Heart left ventricle (tissue), 16 donors: Measurements from ENCODE around the gene CSTA. TPM values are rescaled to one million over a fixed set of nuclear protein-coding genes. Genes with fewer than 3 reads are reported as not detected.

ENCODE experiments used
- ATAC-seq, 4 donors: fragments of 200-7000 bp; cut with Tn5 transposase; one replicate each; pipeline ENCODE4 v1.9.1; 2020 to 2022; ENCODE audit warnings: moderate library complexity in 4 of 4, mild to moderate bottlenecking in 3 of 4, moderate number of reproducible peaks in 1 of 4
- DNase-seq, 5 donors: peaks; one replicate each; pipeline ENCODE4 v3.0.0-alpha.2; 2020
- H3K27ac ChIP-seq, 12 donors: fragments of 200-600 bp; sonication (generic) in 4 of 12; one replicate each; pipeline versions ENCODE4 v1.5.0 to v1.8.0; 2016 to 2022; ENCODE audit warnings: mild to moderate bottlenecking in 2 of 12
- H3K27me3 ChIP-seq, 9 donors: fragments of 200-600 bp; sonication (generic) in 2 of 9; one replicate each; pipeline versions ENCODE4 v1.5.1 to v1.8.0; 2016 to 2022; ENCODE audit warnings: mild to moderate bottlenecking in 3 of 9
- H3K36me3 ChIP-seq, 9 donors: fragments of 200-600 bp; sonication (generic) in 2 of 9; one replicate each; pipeline versions ENCODE4 v1.5.0 to v1.8.0; 2018 to 2022; ENCODE audit warnings: mild to moderate bottlenecking in 2 of 9
- H3K4me1 ChIP-seq, 12 donors: fragments of 200-600 bp; sonication (generic) in 4 of 12; one replicate each; pipeline versions ENCODE4 v1.5.0 to v1.8.0; 2016 to 2022; ENCODE audit warnings: mild to moderate bottlenecking in 3 of 12
- H3K4me3 ChIP-seq, 12 donors: fragments of 200-600 bp; sonication (generic) in 4 of 12; one replicate each; pipeline versions ENCODE4 v1.5.0 to v1.8.0; 2017 to 2022; ENCODE audit warnings: mild to moderate bottlenecking in 9 of 12, moderate library complexity in 4 of 12
- H3K9me3 ChIP-seq, 12 donors: fragments of 200-600 bp; sonication (generic) in 4 of 12; one replicate each; pipeline versions ENCODE4 v1.5.0 to v1.8.0; 2016 to 2022; ENCODE audit warnings: mild to moderate bottlenecking in 1 of 12
- CTCF ChIP-seq, 12 donors: fragments of 200-600 bp; sonication (generic) in 4 of 12; IDR thresholded peaks; one replicate each; pipeline versions ENCODE4 v1.5.0 to v1.8.0; 2018 to 2022; ENCODE audit warnings: antibody characterized with exemption in 12 of 12, mild to moderate bottlenecking in 5 of 12
- POLR2A ChIP-seq, 2 donors: fragments of 450-650 bp; IDR thresholded peaks; one replicate each; pipeline ENCODE4 v1.6.1; 2017; ENCODE audit warnings: antibody characterized with exemption in 2 of 2, mild to moderate bottlenecking in 2 of 2, moderate library complexity in 2 of 2
- WGBS, 4 donors: extraction: QIAGEN DNeasy Blood & Tissue Kit in 2 of 4; methylation state at CpG; one replicate each; pipeline versions ENCODE4 v1.1.5 to v1.1.7; 2013 to 2018; 5-methylcytosine and 5-hydroxymethylcytosine counted together
- intact Hi-C, 10 donors: fragments of 100-400 bp; cut with DNase I; formaldehyde crosslinking; loops; one replicate each; pipeline versions ENCODE4 v1.11.1 to v1.14.2; 2022
- polyA plus RNA-seq, 2 donors: library from polyadenylated mRNA; stranded (reverse); fragments of 200-250 nt; gene quantifications; one replicate each; pipeline ENCODE4 v1.2.3, GENCODE V29; 2013
- total RNA-seq, 9 donors: library from RNA; depleted of rRNA in 2 of 9; stranded (reverse); fragments of >200 nt in 2 of 9; fragmentation: NEBNext Ultra II Directional in 3 of 9; extraction: Animal tissue kit (Norgen Biotek cat#: 25700) in 3 of 9; gene quantifications; one replicate each; pipeline versions ENCODE4 v1.1.0 to v1.2.4, GENCODE V29; 2016 to 2023
- donor health status: ischemic (EF 13 %, LVEDD 7.1; RV severe dilation, severe dysfunction).
- donor health status: healthy with polysubstance abuse.
- donor health status: DM: no; HTN: yes; CAD: no.
- donor health status: DM: no; HTN: no; CAD: no.
- donor health status: ischemic (EF 25% LVEDD 6.9; RV normal size, moderate dysfunction).
- donor health status: ischemic (EF 25% LVEDD 5.7; RV mildly dilated, moderate dysfunction).
- donor health status: healthy.
- donor health status: DM: yes; HTN: yes; CAD: no.
- donor health status: ischemic (EF 35%, LVEDD 5.7; RV mildly dilated, moderate dysfunction).
- donor health status: nonischemic (EF 11% LVEDD 7.7; RV severe dilation, severe dysfunction).
- donor health status: DM: yes; HTN: yes; CAD: no.
- donor health status: PGD.
- donor health status: ischemic (EF 29% LVEDD 5.4; RV normal size, mild dysfunction).
- donor health status: nonischemic (EF 23%, LVEDD 6.1; RV moderate dilation, normal function).

CSTA gene
- total and polyA plus RNA-seq, 11 donors: 0.33 to 8.9 (median 0.96) TPM; not detected in 1

- no peaks in the 10 kb centered on the region for H3K36me3 ChIP-seq
- TF ChIP-seq CTCF (IDR thresholded peaks at IDR 0.05): no peak
- no peak for TF ChIP-seq POLR2A (IDR thresholded peaks at IDR 0.05)
- DNase-seq (no peak), ATAC-seq (no peak)
- H3K4me1 ChIP-seq: no peaks in the 10 kb centered on the region
- H3K27ac ChIP-seq: no peak overlapping the region
- peaks cover 0 to 3% (median 0%) of the 10 kb centered on the region in 9 donors for H3K27me3 ChIP-seq
- no peaks in the 10 kb centered on the region for H3K9me3 ChIP-seq
- WGBS, 4 donors: 82 to 92% (median 91%) methylated on average over 8 of the region's 8 CpGs
- intact Hi-C loops: no loop called here
- no peak overlapping the region for H3K4me3 ChIP-seq
Measured at GRCh38 chr3:122332551-122332950, 7.5 kb downstream of the CSTA start.

DNA sequence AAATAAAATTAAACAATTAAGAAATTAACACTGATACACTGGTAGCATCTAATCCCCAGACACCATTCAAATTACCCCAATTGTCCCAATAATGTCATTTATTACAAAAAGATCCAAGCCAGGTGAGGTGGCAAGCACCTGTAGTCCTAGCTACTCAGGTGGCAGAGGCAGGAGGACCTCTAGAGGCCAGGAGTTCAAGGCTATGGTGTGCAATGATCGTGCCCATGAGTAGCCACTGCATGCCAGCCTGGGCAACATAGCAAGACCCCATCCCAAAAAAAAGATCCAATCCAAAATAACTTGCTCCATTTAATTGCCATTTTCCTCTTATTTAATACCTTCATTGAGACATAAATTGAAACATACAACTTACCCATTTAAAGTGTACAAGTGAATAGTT lies 17.8 kb downstream of the CSTA start:
- Histone ChIP-seq H3K27me3 (no peaks in the 10 kb centered on the region), H3K27ac (no peak overlapping the region), H3K36me3 (no peaks in the 10 kb centered on the region), H3K4me3 (no peak overlapping the region), H3K9me3 (no peaks in the 10 kb centered on the region), H3K4me1 (no peaks in the 10 kb centered on the region)
- DNase-seq (no peak), ATAC-seq (no peak)
- 68 to 77% (median 71%) methylated on average over 1 of the region's 1 CpG for WGBS, 4 donors
- intact Hi-C loops: no loop called here
- TF ChIP-seq POLR2A (IDR thresholded peaks at IDR 0.05): no peak
- no peak for TF ChIP-seq CTCF (IDR thresholded peaks at IDR 0.05)

GRCh38 chr3:122343654-122344053 lies 18.6 kb downstream of the CSTA start:
- Histone ChIP-seq H3K9me3 (no peaks in the 10 kb centered on the region), H3K27ac (no peak overlapping the region), H3K27me3 (no peaks in the 10 kb centered on the region), H3K4me1 (no peaks in the 10 kb centered on the region), H3K36me3 (no peaks in the 10 kb centered on the region), H3K4me3 (no peak overlapping the region)
- WGBS, 4 donors: 65 to 73% (median 69%) methylated on average over 2 of the region's 2 CpGs
- ATAC-seq (no peak), DNase-seq (no peak)
- intact Hi-C loops: no loop called here
- no peak for TF ChIP-seq CTCF (IDR thresholded peaks at IDR 0.05)
- TF ChIP-seq POLR2A (IDR thresholded peaks at IDR 0.05): no peak

- Histone ChIP-seq H3K27me3 (no peaks in the 10 kb centered on the region), H3K4me3 (no peak overlapping the region), H3K36me3 (no peaks in the 10 kb centered on the region), H3K4me1 (peaks cover 0 to 6% (median 0%) of the 10 kb centered on the region in 12 donors), H3K9me3 (no peaks in the 10 kb centered on the region), H3K27ac (no peak overlapping the region)
- ATAC-seq: no peak
- intact Hi-C loops: no loop called here
- 72 to 96% (median 77%) methylated on average over 1 of the region's 1 CpG for WGBS, 4 donors
- no peak for TF ChIP-seq POLR2A (IDR thresholded peaks at IDR 0.05)
- no peak for TF ChIP-seq CTCF (IDR thresholded peaks at IDR 0.05)
- DNase-seq: no peak
Measured at GRCh38 chr3:122349171-122349570, 24.1 kb downstream of the CSTA start.
